Sciatic nerve (tissue), 2 donors: Measurements from ENCODE around the gene GPR26. TPM values are rescaled to one million over a fixed set of nuclear protein-coding genes. Genes with fewer than 3 reads are reported as not detected.
A peak's percentile ranks its signal among the peaks of the same experiment; 100 is the strongest.

Experiments used
- ATAC-seq: fragments of 200-7000 bp; cut with Tn5 transposase; one replicate; pipeline ENCODE4 v1.9.1; 2020; ENCODE audit warnings: mild to moderate bottlenecking, moderate library complexity
- DNase-seq: peaks from one replicate; pipeline ENCODE4 v3.0.0-alpha.2; 2020; ENCODE audit warnings: low spot score
- intact Hi-C: fragments of 100-400 bp; cut with DNase I; formaldehyde crosslinking; loops from one replicate; pipeline ENCODE4 v1.14.2; 2022
- total RNA-seq: library from RNA; stranded (reverse); fragmentation: NEBNext Ultra II Directional; extraction: Animal tissue kit (Norgen Biotek cat#: 25700); gene quantifications from one replicate; pipeline ENCODE4 v1.2.1, GENCODE V29; 2021
- donor health status: DM: no; HTN: no; CAD: no.
- donor health status: DM: no; HTN: no; CAD: no.

GPR26 gene
- total RNA-seq, 1 donor from 2014 or later: not detected

- intact Hi-C loops: no loop called here
- DNase-seq (no peak), ATAC-seq (no peak)
Measured at GRCh38 chr10:123642697-123643096, 23.5 kb upstream of the GPR26 start.

GRCh38 chr10:123643315-123643714, 22.8 kb upstream of the GPR26 start:
- ATAC-seq (no peak), DNase-seq (no peak)
- intact Hi-C loops: no loop called here

DNA sequence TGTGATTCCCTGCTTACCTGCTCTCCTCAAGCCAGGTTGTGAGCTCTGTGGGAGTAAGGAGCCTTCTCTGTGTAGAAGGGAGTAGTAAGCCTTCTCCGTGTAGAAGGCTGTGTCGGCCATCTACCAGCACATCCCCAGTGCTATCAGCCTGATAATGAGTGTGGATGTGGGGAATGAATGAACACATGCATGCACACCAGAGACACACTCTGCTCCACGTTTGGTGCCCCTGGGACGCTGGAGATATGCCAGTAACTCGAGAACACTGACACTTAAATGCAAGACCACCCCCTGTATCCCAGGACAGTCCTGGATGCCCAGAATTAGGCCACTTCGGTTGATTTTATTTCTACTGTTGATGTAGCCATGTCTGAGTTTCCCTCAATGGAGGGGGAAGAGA, 21.1 kb upstream of the GPR26 start:
- ATAC-seq: no peak
- intact Hi-C loops: no loop called here
- no peak for DNase-seq

GRCh38 chr10:123645615-123646014, 20.5 kb upstream of the GPR26 start:
- intact Hi-C loops: no loop called here
- no peak for ATAC-seq
- no peak for DNase-seq

DNA sequence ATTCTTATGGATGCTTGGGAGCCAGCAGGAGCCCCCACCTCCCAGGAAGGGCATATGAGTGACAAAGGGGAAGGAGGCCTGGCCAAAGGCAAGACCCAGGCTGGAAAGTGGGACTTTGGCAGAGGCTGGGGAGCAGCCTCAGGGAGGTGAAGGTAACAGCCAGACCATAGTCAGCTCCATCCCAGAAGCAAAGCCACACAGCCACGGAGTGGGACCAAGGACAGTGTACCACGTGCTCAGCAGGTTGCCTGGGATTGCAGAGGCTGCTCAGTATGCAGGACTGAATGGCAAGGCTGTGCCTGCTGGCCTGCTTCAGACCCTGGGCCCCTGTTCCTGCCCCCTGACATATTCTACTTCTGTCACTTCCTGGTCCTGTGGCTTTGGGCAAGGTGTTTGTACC, 17.6 kb upstream of the GPR26 start:
- no peak for DNase-seq
- ATAC-seq: no peak
- intact Hi-C loops: no loop called here

DNA sequence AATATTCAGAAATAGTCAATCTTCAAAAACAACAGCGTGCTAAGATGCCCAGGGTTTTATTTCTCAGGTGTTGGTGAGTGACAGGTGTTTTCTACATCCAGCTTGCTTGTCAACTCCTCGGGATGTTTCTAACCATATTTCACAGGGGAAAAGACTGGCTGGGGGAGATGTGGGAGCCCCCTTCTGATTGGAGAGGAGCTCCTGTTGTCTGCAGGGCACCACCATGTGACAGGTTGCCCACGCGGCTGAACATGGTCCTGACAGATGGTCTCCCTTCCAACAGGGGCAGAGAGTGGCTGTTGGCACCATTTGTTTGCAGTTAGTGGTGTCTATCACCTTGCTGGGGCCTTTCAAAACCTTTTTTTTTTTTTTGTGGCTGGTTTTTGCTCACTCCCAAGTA, 16.5 kb upstream of the GPR26 start:
- intact Hi-C loops: no loop called here
- DNase-seq: no peak
- no peak for ATAC-seq

GRCh38 chr10:123651421-123652047, 14.6 kb upstream of the GPR26 start:
- DNase-seq: no peak
- intact Hi-C loops: no loop called here
- ATAC-seq: no peak

GRCh38 chr10:123655751-123656150, 10.4 kb upstream of the GPR26 start:
- intact Hi-C loops: no loop called here
- ATAC-seq: no peak
- no peak for DNase-seq

DNA sequence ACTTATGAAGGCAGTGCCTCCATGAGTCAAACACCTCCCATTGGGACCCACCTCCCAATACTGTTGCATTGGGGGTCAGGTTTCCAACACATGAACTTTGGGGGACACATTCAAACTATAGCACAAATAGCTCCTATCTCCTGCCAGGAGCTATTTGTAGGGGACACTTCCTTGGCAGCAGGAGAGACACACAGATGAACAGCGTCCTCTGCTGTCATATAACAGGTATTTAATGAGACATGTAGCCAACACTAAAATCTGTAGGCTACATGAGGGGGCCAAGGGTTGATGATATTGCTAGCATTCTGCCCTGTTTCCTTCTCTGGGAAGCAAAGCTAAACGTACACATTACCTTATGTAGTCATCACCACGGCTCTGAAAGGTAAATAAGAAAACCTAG, 2.6 kb upstream of the GPR26 start:
- intact Hi-C loops: no loop called here
- ATAC-seq (no peak), DNase-seq (no peak)

DNA sequence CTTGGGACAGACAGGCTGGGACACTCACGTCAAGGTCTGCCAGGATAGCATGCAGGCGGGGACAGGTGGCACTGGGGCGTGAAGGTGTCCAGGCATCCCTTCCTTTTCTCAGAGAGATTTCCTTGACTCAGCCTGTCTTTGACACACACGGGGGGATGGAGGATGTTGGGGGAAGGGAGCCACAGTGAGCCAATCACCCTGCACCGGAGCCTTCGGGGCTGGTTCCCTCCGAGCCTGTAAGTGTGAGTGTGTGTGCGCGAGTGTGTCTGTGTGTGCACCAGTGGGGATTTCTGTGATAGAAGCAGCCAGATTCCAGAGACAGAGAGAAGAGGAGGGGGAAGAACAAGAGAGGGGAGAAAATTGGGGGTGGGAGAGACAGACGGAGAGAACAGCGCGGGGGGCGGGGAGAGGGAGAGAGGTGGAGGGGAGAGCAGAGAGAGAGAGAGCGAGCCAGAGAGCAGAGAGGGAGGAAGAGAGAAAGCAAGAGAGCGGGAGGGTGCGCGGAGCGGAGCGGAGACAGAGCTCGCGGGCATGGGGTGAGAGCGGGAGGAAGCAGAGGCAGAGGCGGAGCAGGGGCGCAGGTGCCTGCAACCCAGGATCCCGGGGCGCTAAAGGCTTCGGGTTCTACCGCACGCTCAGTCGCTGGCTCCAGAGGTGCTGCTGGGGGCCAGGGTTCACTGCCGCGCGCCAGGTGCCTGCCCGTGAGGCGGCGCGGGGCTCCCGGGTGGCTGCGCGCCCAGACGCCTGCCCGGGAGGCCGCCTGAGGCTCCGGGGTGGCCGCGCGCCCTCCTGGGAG, 466 bp upstream of the GPR26 start:
- DNase-seq (no peak), ATAC-seq (no peak)
- intact Hi-C loops: loop anchor here (5.0 kb wide), 1 partner anchor 947 kb away; no protein-coding TSS in a partner anchor

- no peak for DNase-seq
- intact Hi-C loops: loop anchor here (5.0 kb wide), 1 partner anchor 942 kb away; no protein-coding TSS in a partner anchor
- ATAC-seq: no peak
Measured at GRCh38 chr10:123669886-123670285, 3.7 kb downstream of the GPR26 start.

DNA sequence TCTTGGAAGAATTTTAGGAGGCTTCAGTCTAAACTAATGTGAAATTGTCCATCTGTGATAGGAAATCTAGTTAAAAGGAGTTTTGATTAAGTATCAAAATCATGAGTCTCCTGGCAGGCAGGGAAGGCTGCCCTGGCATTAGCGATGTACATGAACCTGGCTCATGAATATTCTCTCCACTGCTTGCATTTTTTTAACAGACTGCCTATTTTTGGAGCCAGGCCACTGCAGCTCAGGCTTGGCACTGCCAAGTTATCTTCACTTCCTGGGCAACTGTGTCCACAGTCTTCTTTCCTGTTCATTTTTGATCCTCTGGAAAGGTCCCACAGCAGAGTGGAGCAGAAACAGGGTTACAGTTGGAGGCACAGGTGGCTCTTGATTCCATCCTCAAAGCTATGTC, 7.0 kb downstream of the GPR26 start:
- no peak for DNase-seq
- no peak for ATAC-seq
- intact Hi-C loops: no loop called here

- DNase-seq (no peak), ATAC-seq (no peak)
- intact Hi-C loops: no loop called here
Measured at GRCh38 chr10:123674741-123675140, 8.6 kb downstream of the GPR26 start.

- DNase-seq: no peak
- intact Hi-C loops: no loop called here
- no peak for ATAC-seq
Measured at GRCh38 chr10:123675811-123676210, 9.7 kb downstream of the GPR26 start.

GRCh38 chr10:123677556-123677955, 11.4 kb downstream of the GPR26 start:
- DNase-seq (peak; percentile 21), ATAC-seq (no peak)
- intact Hi-C loops: no loop called here

- no peak for ATAC-seq
- intact Hi-C loops: no loop called here
- peak; percentile 25 for DNase-seq
Measured at GRCh38 chr10:123678376-123678775, 12.2 kb downstream of the GPR26 start.

DNA sequence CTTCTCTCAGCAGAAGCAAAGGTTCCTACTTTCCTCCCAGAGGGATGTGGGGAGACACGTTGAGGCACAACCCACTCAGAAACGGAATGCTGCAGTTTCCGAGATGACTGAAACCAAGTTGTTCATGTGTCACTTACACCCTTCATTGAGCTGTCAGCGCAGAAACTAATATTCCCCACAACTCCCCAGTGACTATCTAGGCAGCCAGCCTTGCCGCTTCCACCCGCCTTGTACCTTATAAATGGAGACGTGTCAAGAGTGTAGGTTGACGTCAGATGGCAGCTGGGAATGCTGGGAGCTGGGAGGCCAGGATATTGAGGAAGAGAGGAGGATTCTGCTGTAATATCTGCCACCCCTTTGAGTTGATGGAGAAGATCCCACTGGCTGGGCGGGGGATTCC, 15.1 kb downstream of the GPR26 start:
- no peak for DNase-seq
- no peak for ATAC-seq
- intact Hi-C loops: no loop called here

- no peak for ATAC-seq
- DNase-seq: no peak
- intact Hi-C loops: no loop called here
Measured at GRCh38 chr10:123682477-123682876, 16.3 kb downstream of the GPR26 start.

GRCh38 chr10:123683459-123683858, 17.3 kb downstream of the GPR26 start:
- ATAC-seq: no peak
- no peak for DNase-seq
- intact Hi-C loops: no loop called here

GRCh38 chr10:123683865-123684264, 17.7 kb downstream of the GPR26 start:
- DNase-seq: no peak
- no peak for ATAC-seq
- intact Hi-C loops: no loop called here

DNA sequence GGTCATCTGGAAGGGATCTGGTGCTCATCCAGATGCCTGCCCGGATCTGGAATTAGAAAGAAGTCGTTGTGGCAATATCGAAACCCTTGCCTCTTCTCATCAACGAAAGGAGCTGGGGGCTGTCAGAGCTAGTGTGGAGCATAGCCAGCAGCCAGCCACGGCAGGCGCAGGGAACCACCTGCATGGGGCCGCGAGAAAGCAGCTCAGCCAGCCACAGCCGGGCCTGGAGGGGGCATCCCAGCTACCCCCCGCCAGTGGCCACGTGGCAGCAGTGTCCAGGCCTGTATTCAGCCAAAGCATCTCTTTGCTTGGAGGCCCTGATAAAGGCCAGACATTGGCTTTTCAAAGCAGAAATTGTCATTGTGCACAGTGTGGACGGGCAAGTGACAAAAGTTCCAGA, 19.1 kb downstream of the GPR26 start:
- no peak for ATAC-seq
- intact Hi-C loops: no loop called here
- DNase-seq: no peak
